ENCODE data around the gene CPLANE2.
"Not testable (repeated sequence)": the region's sequence is repeated elsewhere in the genome, so short reads cannot be mapped to it uniquely, and the experiment has no call there.

Gene CPLANE2

DNA sequence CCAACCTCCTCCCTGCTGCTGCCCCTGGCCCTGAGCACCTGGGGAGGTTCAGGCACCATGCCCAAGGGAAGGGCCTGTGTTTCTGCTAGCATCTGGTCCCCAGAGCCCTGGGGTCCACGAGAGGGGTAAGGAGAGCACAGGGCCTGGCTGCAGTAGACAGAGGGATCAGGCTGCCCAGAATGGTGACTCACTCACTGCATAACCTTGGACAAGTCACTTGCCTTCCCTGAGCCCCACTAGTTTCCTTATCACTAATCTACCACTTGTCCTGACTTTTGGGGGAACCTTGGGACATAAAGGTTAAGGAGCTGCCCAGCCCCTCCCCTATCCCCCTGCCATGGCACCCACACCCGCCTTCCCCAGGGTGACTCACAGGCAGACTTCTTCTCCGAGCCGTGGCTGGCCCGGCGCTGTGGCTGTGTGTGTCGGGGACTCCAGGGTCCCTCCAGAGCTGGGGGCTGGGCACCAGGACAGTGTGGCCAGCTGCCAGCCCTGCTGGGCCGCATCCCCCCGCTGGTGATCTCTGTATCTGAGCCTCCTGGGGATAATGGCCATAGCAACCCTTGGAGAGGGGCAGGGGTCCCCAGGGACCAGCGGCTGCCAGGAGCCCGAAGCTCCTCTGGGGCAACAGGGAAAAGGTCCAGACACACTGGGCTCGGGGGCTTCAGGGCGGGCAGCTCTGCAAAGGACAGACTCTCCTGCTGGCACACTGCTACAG lies 28.6 kb downstream of the CPLANE2 start:
- DNase-seq (ENCODE audit: low spot score) = no peak

DNA sequence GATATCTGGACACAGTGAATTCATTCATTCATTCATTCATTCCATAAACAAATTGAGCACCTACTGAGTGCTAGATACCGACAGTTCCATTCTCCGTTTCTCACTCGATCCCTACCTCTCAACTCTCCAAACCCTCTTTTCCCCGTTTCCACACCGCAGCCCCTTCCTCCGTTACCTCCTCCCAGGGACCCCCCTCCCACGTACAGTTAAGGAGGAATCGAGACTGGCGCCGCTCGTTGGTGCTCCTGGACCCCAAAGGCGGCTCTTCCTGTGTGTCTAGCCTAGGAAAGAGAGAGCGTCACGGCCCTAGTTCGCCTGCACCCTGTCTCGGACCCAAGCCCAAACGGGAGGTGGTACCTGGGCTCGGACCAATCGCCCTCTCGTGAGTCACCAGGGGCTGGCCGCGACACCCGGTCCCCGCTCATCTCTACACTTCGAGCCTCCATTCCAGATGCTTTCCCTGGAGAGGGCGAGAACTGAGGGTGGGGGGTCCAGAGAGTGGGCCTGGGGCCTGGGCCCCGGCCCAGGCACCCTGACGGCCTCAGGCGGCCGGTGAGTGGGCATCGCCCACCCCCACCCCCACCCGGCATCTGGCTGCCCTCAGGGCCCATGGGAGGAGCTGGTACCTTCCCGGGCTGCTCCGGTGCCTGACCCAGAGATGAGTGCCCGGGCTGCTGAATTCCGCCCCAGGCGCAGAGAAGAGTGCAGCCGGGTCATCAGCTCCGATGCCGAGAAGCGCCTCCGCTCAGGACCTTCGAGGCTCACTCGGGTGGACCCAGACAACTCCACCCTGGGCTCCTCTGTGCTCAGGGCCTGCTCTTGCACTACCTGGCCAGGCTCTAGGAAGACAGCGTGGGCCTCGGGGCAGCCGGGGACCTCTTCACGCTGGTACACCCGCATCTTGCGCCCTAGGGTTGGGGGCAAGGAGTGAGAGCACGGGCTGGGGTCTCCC lies 29.4 kb downstream of the CPLANE2 start:
- no peak for DNase-seq (ENCODE audit: low spot score)

DNA sequence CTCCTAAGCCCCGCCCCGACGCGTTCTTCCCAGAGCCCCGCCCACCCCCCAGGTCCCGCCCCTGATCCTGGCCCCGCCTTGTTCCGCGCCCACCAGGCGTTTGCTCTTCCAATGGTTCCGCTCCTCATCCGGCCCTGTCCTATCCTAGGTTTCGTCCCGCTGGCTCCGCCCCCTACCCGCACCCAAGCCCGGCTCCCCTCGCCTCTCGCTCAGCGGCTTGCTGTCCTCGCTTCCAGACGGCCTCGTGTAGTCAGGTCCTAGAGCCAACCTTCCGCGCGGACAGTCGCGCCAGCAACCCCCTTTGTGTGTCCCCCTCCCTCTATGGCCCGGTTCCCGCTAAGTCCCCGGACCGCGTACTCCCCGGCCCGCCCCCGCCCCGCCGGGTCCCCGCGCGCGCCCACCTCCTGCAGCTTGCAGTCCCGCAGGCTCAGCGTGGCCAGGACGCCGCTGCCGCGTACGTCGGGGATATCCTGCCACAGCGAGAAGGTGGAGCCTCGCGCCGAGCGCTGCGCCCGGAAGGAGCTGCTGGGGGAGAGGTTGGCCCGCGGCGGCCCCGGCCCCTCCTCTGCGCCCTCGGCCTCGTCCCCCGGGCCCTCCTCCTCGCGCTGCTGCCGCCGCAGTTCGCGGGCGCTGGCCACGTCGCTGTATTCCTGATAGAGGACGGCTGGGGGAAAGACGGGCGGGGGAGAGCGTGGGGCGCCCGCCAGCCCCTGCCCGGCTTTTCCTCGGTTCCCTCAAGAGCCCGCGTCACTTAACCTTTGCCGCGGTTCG lies 30.3 kb downstream of the CPLANE2 start:
- peak; percentile 87 for DNase-seq (ENCODE audit: low spot score)

DNA sequence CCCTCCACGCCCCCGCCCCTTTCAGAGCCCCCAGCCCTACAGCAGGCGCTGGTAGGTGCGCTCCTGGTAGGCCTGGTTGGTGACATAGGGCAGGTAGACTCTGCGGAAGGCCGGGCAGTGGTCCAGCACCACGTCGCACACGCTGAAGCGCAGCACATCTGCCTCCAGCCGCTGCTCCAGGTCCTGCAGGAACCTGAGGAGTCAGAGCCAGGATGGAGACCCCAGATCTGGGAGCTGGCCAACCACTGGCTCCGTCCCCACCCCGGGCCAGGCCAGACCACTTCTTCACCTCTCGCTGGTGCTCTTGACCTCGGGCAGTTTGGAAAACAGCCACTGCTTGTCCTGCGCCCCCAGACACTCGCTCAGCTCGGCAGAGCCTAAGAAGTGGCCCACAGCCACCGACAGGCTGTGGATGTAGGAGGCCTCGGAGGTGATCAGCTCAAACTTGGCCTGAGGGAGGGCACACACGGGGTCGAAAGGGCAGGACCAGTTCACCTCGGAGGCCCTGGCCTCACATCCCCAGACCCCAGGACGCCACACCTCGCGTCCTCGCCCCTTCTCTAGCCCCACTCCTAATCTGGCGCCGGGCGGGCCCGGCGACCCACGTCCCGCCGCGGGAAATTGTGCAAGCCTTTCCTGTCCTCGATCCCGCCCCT lies 31.0 kb downstream of the CPLANE2 start:
- no peak for DNase-seq (ENCODE audit: low spot score)

DNA sequence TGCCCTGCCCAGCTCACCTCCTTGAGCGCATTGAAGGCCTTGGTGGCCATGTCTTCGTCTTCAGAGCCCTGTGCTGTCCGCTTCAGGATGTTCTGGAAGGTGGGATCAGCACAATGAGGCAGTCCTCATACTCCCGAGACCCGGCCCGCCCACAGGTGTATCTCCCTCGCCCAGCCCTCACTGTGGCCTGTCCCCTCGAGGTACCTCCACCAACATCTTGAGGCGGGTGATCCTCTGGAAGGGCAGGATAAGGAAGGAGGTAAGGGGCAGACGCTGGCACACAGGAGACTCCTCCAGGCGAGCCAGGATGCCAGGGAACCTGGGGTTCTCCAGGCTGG lies 31.7 kb downstream of the CPLANE2 start:
- DNase-seq (ENCODE audit: low spot score) = no peak

DNA sequence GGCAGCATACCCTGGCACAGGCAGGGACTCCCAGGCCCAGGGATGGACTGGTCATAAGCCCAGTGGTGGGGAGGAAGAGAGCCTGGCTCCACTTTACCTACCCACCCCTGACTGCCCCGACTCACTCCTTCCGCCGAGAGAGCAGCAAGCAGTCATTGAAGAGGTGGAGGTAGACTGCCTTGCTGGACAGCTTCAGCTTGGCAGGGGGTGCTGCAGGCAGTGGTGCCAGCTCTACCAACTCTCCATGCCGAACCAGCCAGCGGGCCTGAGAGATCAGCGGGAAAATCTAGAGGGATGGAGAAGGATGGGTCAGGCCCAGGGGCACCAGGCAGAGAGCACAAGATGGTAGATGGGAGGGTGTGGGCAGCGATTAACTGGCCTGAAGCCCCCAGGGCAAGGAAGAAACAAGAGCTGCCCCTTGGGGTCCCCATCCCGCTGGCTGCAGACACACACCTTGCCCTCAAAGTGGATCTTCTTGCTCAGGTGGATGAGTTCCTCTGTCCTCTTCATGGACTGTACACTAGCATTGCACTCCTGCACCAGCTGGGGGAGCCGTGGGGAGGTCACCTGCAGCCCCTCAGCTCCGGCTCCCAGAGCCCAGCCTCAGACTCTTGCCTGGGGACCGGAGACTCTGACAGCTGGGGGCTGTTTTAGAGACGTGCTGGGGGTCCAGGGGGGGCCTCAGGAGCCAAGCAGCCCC lies 32.2 kb downstream of the CPLANE2 start:
- no peak for DNase-seq (ENCODE audit: low spot score)

DNA sequence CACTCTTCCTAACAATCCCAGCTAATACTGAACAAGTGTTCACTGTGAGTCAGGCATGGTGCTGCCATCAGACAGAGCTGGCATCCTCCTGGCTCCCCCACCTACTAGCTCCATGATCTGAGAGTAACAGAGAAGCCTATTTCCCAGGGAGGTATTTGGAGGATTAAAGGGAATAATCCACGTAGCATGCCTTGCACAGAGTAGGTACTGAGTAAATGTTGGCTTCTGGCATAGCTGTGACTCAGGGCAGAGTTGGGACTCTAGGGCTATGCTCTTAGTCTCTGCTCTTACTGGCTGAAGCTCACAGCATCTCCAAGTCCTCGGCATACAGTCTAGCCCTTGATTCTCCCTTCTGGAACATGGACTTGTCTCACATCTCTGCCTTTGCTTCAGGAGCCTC lies 32.8 kb downstream of the CPLANE2 start:
- DNase-seq (ENCODE audit: low spot score) = no peak

DNA sequence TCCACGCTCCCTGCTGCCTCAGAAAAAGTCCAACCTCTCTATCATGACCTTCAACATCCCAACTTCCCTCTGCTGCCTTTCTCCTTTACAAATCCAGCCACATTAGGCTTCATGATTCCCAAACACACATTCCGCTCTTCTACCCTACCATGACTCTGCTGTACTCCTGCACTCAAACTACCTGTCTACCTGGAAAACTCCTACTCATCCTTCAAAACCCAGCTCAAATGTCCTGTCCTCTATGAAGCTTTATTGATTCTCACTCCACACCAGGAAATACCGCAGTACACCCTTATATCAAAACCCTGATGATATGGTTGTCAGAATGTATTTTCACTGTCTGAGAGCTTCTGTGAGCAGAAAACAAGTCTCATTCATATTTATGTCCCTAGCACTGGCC lies 33.4 kb downstream of the CPLANE2 start:
- DNase-seq (ENCODE audit: low spot score) = no peak

DNA sequence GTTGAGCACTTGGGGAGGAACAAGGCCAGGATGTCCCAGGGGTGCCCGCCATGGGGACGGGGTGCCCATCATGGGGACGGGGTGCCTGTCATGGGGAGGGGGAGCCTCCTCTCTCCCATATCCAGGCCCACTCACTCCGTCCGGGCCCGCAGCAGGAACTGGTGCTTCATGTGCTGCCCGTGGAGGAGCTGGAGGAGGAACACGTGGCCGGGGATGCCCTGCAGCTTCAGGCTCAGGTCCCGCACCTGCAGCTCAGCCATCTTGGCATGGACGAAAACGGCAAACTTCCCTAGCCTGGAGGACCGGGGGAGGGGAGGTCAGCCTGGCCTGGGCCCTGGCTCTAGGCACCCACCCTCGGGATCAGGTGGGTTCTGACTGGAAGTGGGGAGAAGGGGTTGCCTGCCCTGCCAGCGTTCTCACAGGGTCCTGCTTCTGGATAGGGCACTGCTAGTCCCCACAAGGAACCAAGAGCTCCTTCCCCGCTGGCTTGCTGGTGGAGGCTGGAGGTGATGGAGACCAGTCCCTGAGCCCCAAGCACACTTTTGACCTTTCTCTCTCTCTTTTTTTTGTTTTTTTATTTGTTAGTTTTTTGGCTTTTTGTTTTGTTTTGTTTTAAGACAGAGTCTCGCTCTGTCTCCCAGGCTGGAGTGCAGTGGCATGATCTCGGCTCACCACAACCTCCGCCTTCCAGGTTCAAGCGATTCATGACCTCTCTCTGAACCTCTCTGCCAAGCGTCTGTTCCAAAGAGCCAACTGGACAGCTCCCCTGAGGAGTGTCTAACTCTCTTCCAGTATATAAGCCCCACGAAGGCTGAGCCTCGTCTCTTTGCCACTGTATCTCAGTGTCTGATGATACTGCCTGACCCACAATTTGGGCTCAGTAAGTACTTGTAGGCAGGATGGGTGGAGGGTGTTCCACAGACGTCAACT lies 34.4 kb downstream of the CPLANE2 start:
- DNase-seq (ENCODE audit: low spot score) = no peak

DNA sequence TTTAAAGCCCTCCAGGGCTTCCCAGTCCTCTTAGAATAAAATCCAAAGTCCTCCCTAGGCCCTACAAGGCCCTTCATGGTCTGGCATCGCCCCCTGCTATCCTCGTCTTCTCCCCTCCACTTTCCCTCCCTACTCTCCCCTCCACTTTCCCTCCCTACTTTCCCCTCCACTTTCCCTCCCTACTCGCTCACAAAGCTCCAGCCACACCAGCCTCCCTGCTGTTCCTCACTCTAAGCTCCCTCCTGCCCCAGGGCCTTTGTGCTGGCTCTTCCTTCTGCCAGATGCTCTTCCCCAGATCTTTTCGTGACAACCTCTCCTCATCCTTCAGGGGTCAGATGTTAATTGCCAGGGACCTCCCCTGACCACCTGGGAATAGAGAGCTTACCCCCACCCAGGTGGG lies 37.3 kb downstream of the CPLANE2 start:
- no peak for DNase-seq (ENCODE audit: low spot score)

DNA sequence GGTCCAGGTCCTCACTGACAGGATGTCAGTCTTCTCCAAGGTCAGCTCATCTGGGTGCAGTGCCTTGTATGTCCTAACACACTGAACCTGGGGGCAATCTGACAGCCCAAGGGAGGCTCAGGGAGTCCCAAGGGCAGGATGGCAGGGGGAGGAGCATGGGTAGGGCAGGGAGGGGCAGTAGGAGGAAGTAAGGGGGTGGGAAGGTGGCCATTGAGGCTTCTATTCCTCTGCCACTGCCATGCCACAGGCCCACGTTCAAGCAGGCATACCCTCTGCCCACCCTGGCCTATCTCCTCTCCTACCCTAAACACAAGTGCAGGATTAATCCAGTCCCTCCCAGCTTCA lies 37.9 kb downstream of the CPLANE2 start:
- no peak for DNase-seq (ENCODE audit: low spot score)

DNA sequence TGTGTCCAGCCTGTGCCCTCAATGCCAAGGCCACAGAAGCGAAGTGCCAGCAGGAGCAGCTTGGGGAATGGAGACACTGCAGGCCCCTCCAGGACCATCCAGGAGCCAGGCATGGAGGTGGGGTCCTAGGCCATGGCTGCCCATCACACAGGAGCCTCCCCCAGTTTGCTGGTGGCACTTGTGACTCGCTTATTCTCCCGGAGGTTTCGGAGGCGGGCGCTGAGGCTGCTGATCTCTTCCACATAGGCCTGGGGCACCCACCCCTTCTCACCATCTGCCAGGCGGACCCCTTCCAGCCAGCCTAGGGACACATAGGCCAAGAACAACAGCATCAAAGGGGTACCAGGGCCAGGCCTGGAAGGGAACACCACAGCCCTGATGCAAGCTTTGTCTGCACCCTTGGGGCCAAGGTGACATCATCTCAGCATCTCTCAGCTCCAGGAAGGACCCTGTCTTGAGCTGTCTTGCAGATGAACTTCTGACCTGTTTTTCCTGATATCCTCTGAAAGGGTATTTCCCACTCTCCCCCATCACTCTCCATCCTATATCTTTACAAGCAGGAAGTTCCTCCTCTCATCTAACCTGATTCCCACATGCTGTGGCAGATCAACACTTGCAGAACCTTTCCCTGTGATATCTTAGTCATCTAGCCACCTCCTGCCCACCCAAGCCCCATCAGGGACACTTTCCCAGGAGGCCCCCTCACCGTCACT lies 38.4 kb downstream of the CPLANE2 start:
- DNase-seq (ENCODE audit: low spot score) = no peak

DNA sequence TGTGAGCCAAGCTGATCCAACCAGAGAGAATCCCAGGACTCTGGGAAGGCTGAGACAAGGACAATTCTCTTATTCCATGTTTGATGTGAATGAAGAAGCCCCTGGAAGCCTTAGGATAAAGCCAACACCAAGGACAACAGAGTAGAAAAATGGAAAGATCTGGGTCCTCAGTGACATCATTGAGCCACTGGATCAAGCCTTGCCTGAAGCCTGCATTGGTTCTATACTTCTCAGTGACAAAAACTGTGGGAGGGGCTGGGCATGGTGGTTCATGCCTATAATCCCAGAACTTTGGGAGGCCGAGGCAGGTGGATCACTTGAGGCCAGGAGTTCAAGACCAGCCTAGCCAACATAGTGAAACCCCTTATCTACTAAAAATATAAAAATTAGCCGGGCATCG lies 40.1 kb downstream of the CPLANE2 start:
- DNase-seq (ENCODE audit: low spot score) = no peak

DNA sequence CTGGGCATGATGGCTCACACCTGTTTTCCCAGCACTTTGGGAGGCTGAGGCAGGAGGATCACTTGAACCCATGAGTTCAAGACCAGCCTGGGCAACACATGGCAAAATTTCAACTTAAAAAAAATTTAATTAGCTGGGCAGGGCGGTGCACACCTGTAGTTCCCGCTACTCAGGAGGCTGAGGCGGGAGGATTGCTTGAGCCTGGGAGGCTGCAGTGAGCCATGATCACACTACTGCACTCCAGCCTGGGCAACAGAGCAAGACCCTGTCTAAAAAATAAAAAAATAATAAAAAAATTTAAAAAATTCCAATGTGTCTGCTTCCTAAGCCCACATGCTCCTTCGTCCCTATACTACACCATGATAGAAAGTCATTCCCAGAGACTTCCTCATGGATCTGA lies 40.8 kb downstream of the CPLANE2 start:
- DNase-seq (ENCODE audit: low spot score) = not testable (repeated sequence)

DNA sequence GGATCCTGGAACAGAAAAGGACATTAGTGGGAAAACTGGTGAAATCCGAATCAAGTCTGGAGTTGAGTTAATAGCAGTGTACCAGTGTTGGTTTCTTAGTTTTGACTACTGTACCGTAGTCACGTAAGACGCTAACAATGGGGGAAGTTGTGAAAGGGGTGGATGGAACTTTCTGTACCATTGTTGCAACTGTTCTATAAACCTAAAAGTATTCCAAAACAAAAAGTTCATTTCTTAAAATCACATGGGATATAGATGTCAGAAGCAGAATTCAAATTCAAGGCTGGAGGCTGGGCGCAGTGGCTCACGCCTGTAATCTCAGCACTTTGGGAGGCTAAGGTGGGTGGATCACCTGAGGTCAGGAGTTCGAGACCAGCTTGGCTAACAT lies 41.5 kb downstream of the CPLANE2 start:
- no peak for DNase-seq (ENCODE audit: low spot score)

DNA sequence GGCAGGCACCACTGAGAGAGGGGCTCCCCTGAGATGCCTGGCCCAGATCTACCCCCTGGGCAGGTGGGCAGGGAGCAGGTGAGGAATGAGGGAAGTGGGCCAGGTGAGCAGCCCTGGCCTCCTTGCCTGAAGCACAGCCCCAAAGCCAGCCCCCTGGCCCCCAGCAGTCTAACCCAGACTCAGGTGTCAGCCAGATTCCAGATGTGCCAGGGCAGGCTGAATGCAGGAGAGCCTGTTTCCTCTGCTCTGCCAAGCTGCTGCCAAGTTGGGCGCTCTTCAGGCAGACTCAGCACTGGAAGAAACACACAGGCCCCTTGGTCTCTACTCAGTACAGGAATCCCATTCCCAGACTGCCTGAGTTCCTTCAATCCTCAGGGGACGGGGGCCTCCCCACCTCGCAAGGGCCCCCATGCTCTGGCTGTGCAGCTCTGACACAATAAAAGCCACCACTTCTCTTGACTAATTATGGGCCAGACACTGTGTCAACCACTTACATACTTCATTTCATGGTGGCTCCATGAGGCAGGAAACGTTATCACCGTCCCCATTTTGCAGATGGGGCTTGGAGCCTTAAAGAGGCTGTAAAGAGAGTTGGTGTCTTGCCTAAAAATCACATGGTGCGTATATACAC lies 45.0 kb downstream of the CPLANE2 start:
- no peak for DNase-seq (ENCODE audit: low spot score)

DNA sequence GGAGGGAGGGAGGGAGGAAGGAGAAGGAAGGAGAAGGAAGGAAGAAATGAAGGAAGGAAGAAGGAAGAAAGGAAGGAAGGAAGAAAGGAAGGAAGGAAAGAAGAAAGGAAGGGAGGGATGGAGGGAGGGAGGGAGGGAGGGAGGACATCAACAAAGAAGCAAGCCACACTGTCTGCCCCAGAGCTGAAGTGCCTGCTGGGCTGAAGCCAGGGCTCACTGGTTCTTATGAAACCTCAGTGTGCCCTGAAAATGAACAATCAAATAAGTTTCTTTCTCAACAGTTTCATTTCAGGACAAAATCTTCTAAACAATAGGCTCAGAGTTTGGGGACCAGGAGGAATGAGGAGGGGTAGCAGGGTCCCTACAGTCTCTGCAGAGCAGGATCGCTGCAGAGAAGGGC lies 45.7 kb downstream of the CPLANE2 start:
- DNase-seq (ENCODE audit: low spot score) = no peak

DNA sequence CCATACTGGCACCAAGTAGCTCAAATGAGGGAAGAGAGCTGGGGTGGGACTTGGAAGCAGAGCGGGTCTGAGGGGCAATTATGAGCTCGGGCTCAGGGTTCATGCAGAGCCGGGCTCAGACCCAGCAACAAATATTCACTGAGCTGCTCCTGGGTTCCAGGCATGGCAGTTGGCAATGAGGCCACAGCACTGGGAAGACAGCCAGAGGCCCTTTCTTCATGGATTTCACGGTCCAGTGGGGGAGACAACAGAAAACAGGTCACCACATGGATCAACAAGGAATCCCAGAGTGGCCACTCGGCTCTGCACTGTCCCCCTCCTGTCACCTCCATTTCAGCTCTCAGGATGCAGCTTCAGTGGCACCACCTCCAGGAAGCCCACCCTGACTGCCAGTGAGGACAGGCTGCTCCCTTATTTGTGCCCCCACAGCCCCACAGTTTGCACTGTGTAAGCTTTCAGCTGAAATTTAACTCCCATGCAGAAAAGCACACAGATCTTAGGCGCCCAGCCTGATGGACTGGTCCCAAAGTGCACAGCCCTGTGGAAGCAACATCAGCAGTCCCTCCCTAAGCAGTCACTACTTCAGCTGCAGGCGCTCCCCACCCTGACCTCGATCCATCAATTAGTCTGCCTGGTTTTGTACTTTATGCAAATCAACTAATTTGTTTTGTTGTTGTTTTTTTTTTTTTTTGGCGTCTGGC lies 46.9 kb downstream of the CPLANE2 start:
- DNase-seq (ENCODE audit: low spot score) = no peak

DNA sequence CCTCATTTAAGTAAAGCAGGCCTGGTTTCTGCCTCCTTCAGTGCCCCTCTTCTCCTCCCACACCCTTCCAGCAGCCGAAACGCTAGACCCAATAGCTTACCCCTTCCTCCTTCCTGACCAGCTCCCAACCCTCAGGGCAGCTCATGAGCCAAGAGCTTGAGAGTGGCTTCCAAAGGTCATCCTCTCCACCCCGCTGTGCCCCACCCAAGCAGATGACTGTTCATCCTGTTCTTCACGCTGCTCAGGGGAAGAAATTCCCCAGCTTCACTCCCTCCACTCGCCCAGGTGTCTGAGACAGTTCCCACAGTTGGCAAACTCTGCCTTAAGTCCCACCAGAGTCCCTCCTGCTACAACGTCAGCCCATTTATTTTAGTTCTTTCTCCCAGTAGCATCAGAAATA lies 48.0 kb downstream of the CPLANE2 start:
- DNase-seq (ENCODE audit: low spot score) = no peak
